PC-3 (cell line): Measurements from ENCODE around the gene FSTL5. TPM values are rescaled to one million over a fixed set of nuclear protein-coding genes. Genes with fewer than 3 reads are reported as not detected.

Experiments used
- ATAC-seq: fragments of 200-7000 bp; cut with Tn5 transposase; 2 replicates; pipeline ENCODE4 v1.9.1; 2020; ENCODE audit warnings: mild to moderate bottlenecking, moderate library complexity
- BruUV-seq: library from RNA; stranded (reverse); fragments of 400-500 nt; replicated peaks from 2 replicates; lab custom pipeline; 2021; lab: Mats Ljungman, UMichigan
- CTCF ChIA-PET: fragments of 300-600 bp; sonication (Branson Sonifier 250); formaldehyde crosslinking; loops from one replicate; lab custom pipeline; 2022; ENCODE audit warnings: antibody characterized with exemption; lab: Charles Lee
- POLR2A ChIA-PET: fragments of 300-600 bp; sonication (Branson Sonifier 250); formaldehyde crosslinking; loops from one replicate; lab custom pipeline; 2022; ENCODE audit warnings: antibody characterized with exemption; ENCODE audit not compliant: unreplicated experiment; lab: Charles Lee
- DNase-seq: peaks from one replicate; pipeline ENCODE4 v3.0.0-alpha.2; 2015
- H2AFZ ChIP-seq: fragments of 300-600 bp; sonication (generic); 2 replicates; pipeline ENCODE4 v1.6.0; 2016; ENCODE audit warnings: antibody characterized with exemption, low read length
- H3F3A ChIP-seq: fragments of 300-600 bp; sonication (generic); one replicate; pipeline ENCODE4 v1.6.0; 2017; ENCODE audit warnings: antibody characterized with exemption, low read length, control low read depth, mild to moderate bottlenecking; ENCODE audit not compliant: unreplicated experiment
- H3K27ac ChIP-seq: fragments of 300-600 bp; sonication (generic); 2 replicates; pipeline ENCODE4 v1.5.1; 2016; ENCODE audit warnings: mild to moderate bottlenecking, low read length
- H3K27me3 ChIP-seq: fragments of 300-600 bp; sonication (generic); 2 replicates; pipeline ENCODE4 v1.6.1; 2016; ENCODE audit warnings: low read length, mixed read lengths
- H3K36me3 ChIP-seq: fragments of 300-600 bp; sonication (generic); 2 replicates; pipeline ENCODE4 v1.6.1; 2016; ENCODE audit warnings: low read depth, mixed run types, low read length, mixed read lengths
- H3K4me1 ChIP-seq: fragments of 300-600 bp; sonication (generic); 2 replicates; pipeline ENCODE4 v1.5.1; 2016; ENCODE audit warnings: low read length; ENCODE audit not compliant: insufficient read depth
- H3K4me2 ChIP-seq: fragments of 300-600 bp; sonication (generic); 2 replicates; pipeline ENCODE4 v1.6.0; 2016; ENCODE audit warnings: low read length
- H3K4me3 ChIP-seq: fragments of 300-600 bp; sonication (generic); 2 replicates; pipeline ENCODE4 v1.5.1; 2016; ENCODE audit warnings: mild to moderate bottlenecking, low read length, mixed read lengths
- H3K79me2 ChIP-seq: fragments of 300-600 bp; sonication (generic); 2 replicates; pipeline ENCODE4 v1.6.1; 2017; ENCODE audit warnings: low read length, mixed read lengths
- H3K9ac ChIP-seq: fragments of 300-600 bp; sonication (generic); 2 replicates; pipeline ENCODE4 v1.6.0; 2016; ENCODE audit warnings: mild to moderate bottlenecking, low read length
- H3K9me2 ChIP-seq: fragments of 300-600 bp; sonication (generic); replicated peaks from 2 replicates; pipeline ENCODE4 v1.6.1; 2016; ENCODE audit warnings: mixed run types, low read length, mixed read lengths
- H3K9me3 ChIP-seq: fragments of 300-600 bp; sonication (generic); 2 replicates; pipeline ENCODE4 v1.6.1; 2016; ENCODE audit warnings: low read length, mixed read lengths
- H4K20me1 ChIP-seq: fragments of 300-600 bp; sonication (generic); 2 replicates; pipeline ENCODE4 v1.6.1; 2016; ENCODE audit warnings: low read length, mixed read lengths
- EZH2 ChIP-seq: fragments of 300-600 bp; sonication (generic); IDR thresholded peaks from one replicate; pipeline ENCODE4 v1.6.1; 2017; ENCODE audit warnings: antibody characterized with exemption, mild to moderate bottlenecking, low read length; ENCODE audit not compliant: unreplicated experiment
- EZH2phosphoT487 ChIP-seq: fragments of 300-600 bp; sonication (generic); IDR thresholded peaks from 2 replicates; pipeline ENCODE4 v1.6.1; 2018; ENCODE audit warnings: mild to moderate bottlenecking, antibody characterized with exemption, low read length, borderline replicate concordance
- intact Hi-C: fragments of 100-400 bp; cut with micrococcal nuclease; formaldehyde crosslinking; loops from 2 replicates; pipeline ENCODE4 v1.9.0; 2023
- total RNA-seq: library from RNA; depleted of rRNA; stranded (reverse); fragments of >200 nt; gene quantifications from 2 replicates; pipeline ENCODE4 v1.2.3, GENCODE V29; 2014
- TF ChIP-seq, protein P1 (sequence below): fragments of 300-600 bp; sonication (generic); conservative IDR thresholded peaks from 2 replicates; pipeline ENCODE4 v1.5.1; 2017; ENCODE audit warnings: antibody characterized with exemption, low read depth, mild to moderate bottlenecking, low read length

Gene FSTL5
- total RNA-seq, 1 experiment from 2014 or later: not detected

DNA sequence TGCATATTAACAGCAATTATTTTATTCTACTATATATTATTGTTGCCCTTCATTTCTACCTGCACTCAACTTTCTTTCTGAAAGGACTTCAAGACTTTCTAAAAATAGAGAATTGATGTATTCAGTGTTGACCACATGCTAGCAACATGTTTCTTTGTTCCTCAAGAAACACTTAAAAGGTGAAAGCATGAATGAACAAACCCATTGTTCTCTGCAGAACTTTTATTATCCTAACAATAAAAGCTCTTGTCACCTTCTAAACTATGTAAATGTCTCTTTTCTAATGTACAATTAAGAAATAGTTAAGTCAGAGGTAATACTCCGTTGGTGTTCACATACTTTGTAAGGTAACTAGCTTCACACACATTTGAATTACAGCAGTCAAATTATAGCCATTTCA, 638.7 kb downstream of the FSTL5 start:
- TF ChIP-seq EZH2phosphoT487: no peak
- no peak for TF ChIP-seq EZH2
- TF ChIP-seq, protein P1, sequence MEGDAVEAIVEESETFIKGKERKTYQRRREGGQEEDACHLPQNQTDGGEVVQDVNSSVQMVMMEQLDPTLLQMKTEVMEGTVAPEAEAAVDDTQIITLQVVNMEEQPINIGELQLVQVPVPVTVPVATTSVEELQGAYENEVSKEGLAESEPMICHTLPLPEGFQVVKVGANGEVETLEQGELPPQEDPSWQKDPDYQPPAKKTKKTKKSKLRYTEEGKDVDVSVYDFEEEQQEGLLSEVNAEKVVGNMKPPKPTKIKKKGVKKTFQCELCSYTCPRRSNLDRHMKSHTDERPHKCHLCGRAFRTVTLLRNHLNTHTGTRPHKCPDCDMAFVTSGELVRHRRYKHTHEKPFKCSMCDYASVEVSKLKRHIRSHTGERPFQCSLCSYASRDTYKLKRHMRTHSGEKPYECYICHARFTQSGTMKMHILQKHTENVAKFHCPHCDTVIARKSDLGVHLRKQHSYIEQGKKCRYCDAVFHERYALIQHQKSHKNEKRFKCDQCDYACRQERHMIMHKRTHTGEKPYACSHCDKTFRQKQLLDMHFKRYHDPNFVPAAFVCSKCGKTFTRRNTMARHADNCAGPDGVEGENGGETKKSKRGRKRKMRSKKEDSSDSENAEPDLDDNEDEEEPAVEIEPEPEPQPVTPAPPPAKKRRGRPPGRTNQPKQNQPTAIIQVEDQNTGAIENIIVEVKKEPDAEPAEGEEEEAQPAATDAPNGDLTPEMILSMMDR: no peak
- ChIA-PET CTCF (no interaction called here), POLR2A (no interaction called here)
- no peaks in the 10 kb centered on the region for H3K36me3 ChIP-seq
- H3K27ac ChIP-seq: no peak overlapping the region
- H3K27me3 ChIP-seq: no peaks in the 10 kb centered on the region
- H4K20me1 ChIP-seq: no peaks in the 10 kb centered on the region
- no peak overlapping the region for H3K4me3 ChIP-seq
- H2AFZ ChIP-seq: no peak overlapping the region
- no peak overlapping the region for H3K4me2 ChIP-seq
- ATAC-seq (no peak), DNase-seq (no peak)
- no peaks in the 10 kb centered on the region for H3F3A ChIP-seq
- no peak overlapping the region for H3K9ac ChIP-seq
- H3K9me2 ChIP-seq: no peaks in the 10 kb centered on the region
- no peaks in the 10 kb centered on the region for H3K9me3 ChIP-seq
- no TSS peak for BruUV-seq
- no peaks in the 10 kb centered on the region for H3K79me2 ChIP-seq
- intact Hi-C loops: no loop called here
- H3K4me1 ChIP-seq: no peaks in the 10 kb centered on the region

DNA sequence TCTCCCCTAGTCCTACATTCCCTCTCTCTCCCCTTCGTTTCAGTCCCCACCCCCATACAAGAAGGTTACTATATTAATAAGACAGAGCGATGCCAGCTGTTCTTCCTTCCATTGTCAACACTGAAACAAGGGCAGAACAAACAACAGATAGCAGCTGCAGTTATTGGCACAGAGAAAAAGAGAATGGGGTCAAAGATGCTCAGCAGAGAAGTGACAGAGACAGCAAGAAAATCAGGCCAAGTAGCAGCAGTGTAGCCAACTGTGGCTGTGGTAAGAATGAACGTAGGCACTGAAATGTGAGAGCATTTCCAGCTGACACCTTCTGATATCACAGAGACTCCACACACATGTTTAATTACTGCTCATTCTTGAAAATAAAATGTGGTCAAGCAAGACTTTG, 641.8 kb downstream of the FSTL5 start:
- no peaks in the 10 kb centered on the region for H3K36me3 ChIP-seq
- no peak overlapping the region for H3K4me2 ChIP-seq
- ATAC-seq (no peak), DNase-seq (no peak)
- H3F3A ChIP-seq: no peaks in the 10 kb centered on the region
- no peak overlapping the region for H3K27ac ChIP-seq
- no peaks in the 10 kb centered on the region for H3K9me3 ChIP-seq
- no peaks in the 10 kb centered on the region for H3K79me2 ChIP-seq
- H2AFZ ChIP-seq: no peak overlapping the region
- POLR2A ChIA-PET: no interaction called here
- CTCF ChIA-PET: no interaction called here
- H3K9ac ChIP-seq: no peak overlapping the region
- BruUV-seq: no TSS peak
- H4K20me1 ChIP-seq: no peaks in the 10 kb centered on the region
- no peaks in the 10 kb centered on the region for H3K27me3 ChIP-seq
- no peaks in the 10 kb centered on the region for H3K4me1 ChIP-seq
- intact Hi-C loops: no loop called here
- H3K4me3 ChIP-seq: no peak overlapping the region
- H3K9me2 ChIP-seq: no peaks in the 10 kb centered on the region
- TF ChIP-seq, protein P1: no peak
- TF ChIP-seq EZH2phosphoT487 (no peak), EZH2 (no peak)

DNA sequence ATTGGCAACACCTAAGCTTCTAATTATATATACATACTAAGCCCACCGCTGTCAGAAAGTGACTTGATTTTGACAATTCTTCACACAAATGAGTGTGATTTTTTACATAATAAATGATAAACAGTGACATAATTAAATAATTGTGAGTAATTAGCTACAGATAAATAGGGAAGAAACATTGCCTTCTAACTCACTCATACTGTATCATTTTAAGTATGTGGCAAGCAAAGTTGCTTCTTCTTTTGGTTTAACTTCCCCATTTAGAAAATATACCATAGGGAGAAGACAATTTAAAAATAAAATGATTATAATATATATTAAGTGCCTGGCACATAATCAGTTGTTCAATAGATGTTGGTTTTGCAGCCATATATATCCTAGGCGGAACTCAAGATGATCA, 644.2 kb downstream of the FSTL5 start:
- Histone ChIP-seq H3K4me1 (no peaks in the 10 kb centered on the region), H3K27me3 (no peaks in the 10 kb centered on the region), H3K36me3 (no peaks in the 10 kb centered on the region), H3K4me3 (no peak overlapping the region), H3F3A (no peaks in the 10 kb centered on the region), H3K9ac (no peak overlapping the region), H2AFZ (no peak overlapping the region), H3K27ac (no peak overlapping the region), H3K9me2 (no peaks in the 10 kb centered on the region), H3K4me2 (no peak overlapping the region), H3K9me3 (no peaks in the 10 kb centered on the region), H4K20me1 (no peaks in the 10 kb centered on the region), H3K79me2 (no peaks in the 10 kb centered on the region)
- no peak for ATAC-seq
- TF ChIP-seq EZH2: no peak
- TF ChIP-seq, protein P1: no peak
- ChIA-PET POLR2A (no interaction called here), CTCF (no interaction called here)
- DNase-seq: no peak
- intact Hi-C loops: no loop called here
- no TSS peak for BruUV-seq
